Progenitor cell of endocrine pancreas (in vitro differentiated cells): ENCODE data around the gene ATG7. TPM values are rescaled to one million over a fixed set of nuclear protein-coding genes. Genes with fewer than 3 reads are reported as not detected.

ENCODE experiments used
- DNase-seq: peaks from one replicate; pipeline ENCODE4 v3.0.0; 2021; ENCODE audit warnings: low spot score; ENCODE audit not compliant: unreplicated experiment
- H3K27ac Mint-ChIP-seq: 2 replicates; pipeline ENCODE4 v1.8.0; 2021; ENCODE audit warnings: mild to moderate bottlenecking, moderate library complexity, mixed read lengths
- H3K27me3 Mint-ChIP-seq: 2 replicates; pipeline ENCODE4 v1.8.0; 2021; ENCODE audit warnings: mixed read lengths
- H3K36me3 Mint-ChIP-seq: 2 replicates; pipeline ENCODE4 v1.8.0; 2022; ENCODE audit warnings: mixed read lengths; ENCODE audit not compliant: insufficient read depth
- H3K4me1 Mint-ChIP-seq: 2 replicates; pipeline ENCODE4 v1.8.0; 2021; ENCODE audit warnings: low read depth, mixed read lengths
- H3K4me3 Mint-ChIP-seq: 2 replicates; pipeline ENCODE4 v1.8.0; 2021; ENCODE audit warnings: low read depth, mild to moderate bottlenecking, moderate library complexity, mixed read lengths
- H3K9me3 Mint-ChIP-seq: 2 replicates; pipeline ENCODE4 v1.8.0; 2021; ENCODE audit warnings: low read depth, mixed read lengths
- total RNA-seq: library from RNA; stranded (reverse); gene quantifications from 2 replicates; pipeline ENCODE4 v1.2.1, GENCODE V29; 2021
- TF ChIP-seq, protein P1 (sequence below): fragments of 200-600 bp; sonication (generic); IDR thresholded peaks from one replicate; pipeline ENCODE4 v1.5.0; 2021; ENCODE audit warnings: antibody characterized with exemption, mild to moderate bottlenecking; ENCODE audit not compliant: unreplicated experiment

The ATG7 gene
- total RNA-seq, 1 donor from 2014 or later, result 29.1 TPM

DNA sequence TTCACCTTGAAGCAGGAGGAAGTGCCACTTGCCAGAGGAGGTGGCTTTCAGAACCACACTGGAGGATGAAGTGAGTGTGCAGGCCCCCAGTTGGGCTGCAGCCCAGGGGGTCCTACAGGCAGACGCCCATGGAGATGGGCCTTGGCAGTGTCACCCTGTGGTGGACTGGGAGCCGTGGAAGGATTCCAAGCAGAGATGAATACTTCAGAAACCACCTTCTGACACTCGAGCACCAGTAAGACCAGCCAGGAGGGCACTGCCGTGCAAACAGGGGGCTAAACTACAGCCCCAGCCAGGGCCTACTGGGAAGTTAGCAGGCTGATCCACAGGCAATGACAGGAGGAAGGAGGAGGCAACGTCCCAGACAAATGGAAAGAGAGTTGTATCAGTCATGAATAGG, 316.1 kb downstream of the ATG7 start:
- Mint-ChIP-seq H3K27ac (peak overlapping the region; percentile 40), H3K36me3 (peaks cover 7% of the 10 kb centered on the region), H3K27me3 (no peaks in the 10 kb centered on the region), H3K4me1 (peaks cover 58% of the 10 kb centered on the region), H3K4me3 (no peak overlapping the region), H3K9me3 (no peaks in the 10 kb centered on the region)
- DNase-seq, result no peak
- TF ChIP-seq, protein P1, sequence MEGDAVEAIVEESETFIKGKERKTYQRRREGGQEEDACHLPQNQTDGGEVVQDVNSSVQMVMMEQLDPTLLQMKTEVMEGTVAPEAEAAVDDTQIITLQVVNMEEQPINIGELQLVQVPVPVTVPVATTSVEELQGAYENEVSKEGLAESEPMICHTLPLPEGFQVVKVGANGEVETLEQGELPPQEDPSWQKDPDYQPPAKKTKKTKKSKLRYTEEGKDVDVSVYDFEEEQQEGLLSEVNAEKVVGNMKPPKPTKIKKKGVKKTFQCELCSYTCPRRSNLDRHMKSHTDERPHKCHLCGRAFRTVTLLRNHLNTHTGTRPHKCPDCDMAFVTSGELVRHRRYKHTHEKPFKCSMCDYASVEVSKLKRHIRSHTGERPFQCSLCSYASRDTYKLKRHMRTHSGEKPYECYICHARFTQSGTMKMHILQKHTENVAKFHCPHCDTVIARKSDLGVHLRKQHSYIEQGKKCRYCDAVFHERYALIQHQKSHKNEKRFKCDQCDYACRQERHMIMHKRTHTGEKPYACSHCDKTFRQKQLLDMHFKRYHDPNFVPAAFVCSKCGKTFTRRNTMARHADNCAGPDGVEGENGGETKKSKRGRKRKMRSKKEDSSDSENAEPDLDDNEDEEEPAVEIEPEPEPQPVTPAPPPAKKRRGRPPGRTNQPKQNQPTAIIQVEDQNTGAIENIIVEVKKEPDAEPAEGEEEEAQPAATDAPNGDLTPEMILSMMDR, result no peak

GRCh38 chr3:11588755-11589154, 316.6 kb downstream of the ATG7 start:
- Mint-ChIP-seq H3K4me3 (no peak overlapping the region), H3K9me3 (no peaks in the 10 kb centered on the region), H3K27ac (peak overlapping the region; percentile 40), H3K27me3 (no peaks in the 10 kb centered on the region), H3K36me3 (peaks cover 8% of the 10 kb centered on the region), H3K4me1 (peaks cover 58% of the 10 kb centered on the region)
- DNase-seq, result no peak
- TF ChIP-seq, protein P1, result no peak

- H3K36me3 Mint-ChIP-seq, result peaks cover 13% of the 10 kb centered on the region
- no peak for DNase-seq
- H3K27me3 Mint-ChIP-seq, result no peaks in the 10 kb centered on the region
- H3K4me3 Mint-ChIP-seq, result no peak overlapping the region
- TF ChIP-seq, protein P1, result no peak
- H3K27ac Mint-ChIP-seq, result peak overlapping the region; percentile 98
- peaks cover 54% of the 10 kb centered on the region for H3K4me1 Mint-ChIP-seq
- no peaks in the 10 kb centered on the region for H3K9me3 Mint-ChIP-seq
These were observed 317.5 kb downstream of the ATG7 start for GRCh38 chr3:11589706-11590105.

DNA sequence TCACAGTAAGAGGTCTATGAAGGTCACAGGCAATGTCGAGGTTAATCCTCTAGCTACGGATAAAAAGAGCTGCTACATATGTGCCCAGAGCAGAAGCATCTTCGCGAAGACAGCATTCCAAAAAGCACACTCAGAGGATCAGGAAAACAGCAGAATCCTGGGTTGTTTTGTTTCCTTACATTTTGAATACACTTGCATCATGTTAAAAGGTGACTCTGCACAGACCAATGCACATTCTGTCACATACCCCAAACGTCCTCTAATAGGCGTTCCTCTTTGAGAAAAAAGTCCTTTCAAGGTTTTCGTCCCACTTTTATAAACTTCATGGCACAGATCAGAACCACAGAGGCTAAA, 318.8 kb downstream of the ATG7 start:
- Mint-ChIP-seq H3K36me3 (peaks cover 16% of the 10 kb centered on the region), H3K4me3 (peak overlapping the region; percentile 9), H3K9me3 (no peaks in the 10 kb centered on the region), H3K4me1 (peaks cover 50% of the 10 kb centered on the region), H3K27ac (peak overlapping the region; percentile 98), H3K27me3 (no peaks in the 10 kb centered on the region)
- TF ChIP-seq, protein P1, result no peak
- no peak for DNase-seq

DNA sequence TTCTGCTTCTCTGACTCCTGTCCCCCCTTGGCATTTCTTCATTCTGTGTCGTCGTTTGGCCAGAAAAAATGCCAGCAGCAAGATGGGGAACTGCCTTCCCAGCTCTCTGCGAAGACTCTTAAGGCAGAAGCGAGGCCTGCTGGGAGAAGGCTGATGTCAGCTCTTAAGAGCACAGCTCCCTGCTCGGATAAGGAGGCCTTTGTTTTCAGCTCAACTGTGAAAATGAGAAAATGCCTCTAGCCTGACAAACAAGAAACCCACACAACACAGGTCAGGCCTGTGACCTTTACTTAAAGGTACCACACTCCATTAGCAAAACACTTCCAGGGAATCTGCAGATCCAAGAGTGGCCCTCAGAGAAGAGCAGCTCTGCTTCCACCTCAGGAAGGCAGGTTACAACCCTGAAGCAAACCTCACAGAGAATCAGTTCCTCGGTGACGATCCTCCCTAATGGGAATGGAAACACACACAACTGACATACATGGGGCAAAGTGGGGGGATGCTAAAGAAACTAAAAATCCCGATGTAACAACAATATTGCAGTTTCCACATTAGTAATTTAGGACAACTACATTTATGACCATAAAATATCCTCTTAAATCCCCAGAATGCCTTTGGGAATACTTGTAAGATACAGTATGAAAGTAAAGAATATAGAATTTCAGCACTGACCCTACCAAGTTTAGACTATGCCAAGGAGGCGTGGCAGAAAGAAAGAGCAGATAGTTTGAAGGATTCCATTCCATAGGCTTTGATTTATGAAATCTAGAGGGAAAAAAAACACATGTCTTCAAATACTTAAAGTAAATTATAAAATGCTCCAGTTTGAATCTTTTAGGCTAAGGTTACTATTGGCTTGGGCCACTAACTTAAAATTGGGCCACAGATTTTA, 319.4 kb downstream of the ATG7 start:
- H3K36me3 Mint-ChIP-seq, result peaks cover 17% of the 10 kb centered on the region
- no peaks in the 10 kb centered on the region for H3K27me3 Mint-ChIP-seq
- no peak for DNase-seq
- peaks cover 50% of the 10 kb centered on the region for H3K4me1 Mint-ChIP-seq
- TF ChIP-seq, protein P1, result no peak
- H3K9me3 Mint-ChIP-seq, result no peaks in the 10 kb centered on the region
- peak overlapping the region; percentile 98 for H3K27ac Mint-ChIP-seq
- H3K4me3 Mint-ChIP-seq, result peak overlapping the region; percentile 9
